A549 (cell line): ENCODE data around the gene HES1.

Source experiments
- CEBPB ChIP-seq, 2 experiments: fragments of >200 bp in 1 of 2; sonication (Bioruptor Twin) in 1 of 2; formaldehyde crosslinking in 1 of 2; IDR thresholded peaks; 2 replicates each; pipeline ENCODE4 v1.6.1; 2012 to 2016
- CHD2 ChIP-seq: fragments of 150-350 bp; IDR thresholded peaks from 2 replicates; pipeline ENCODE4 v1.6.1; 2014; ENCODE audit warnings: low read length; ENCODE audit not compliant: partially characterized antibody
- EP300 ChIP-seq, 2 experiments: fragments of >200 bp; sonication (Bioruptor Twin); formaldehyde crosslinking; IDR thresholded peaks; 2 replicates in 1 of 2; 3 replicates in 1 of 2; pipeline ENCODE4 v1.6.1; 2016 to 2017
- GATA3 ChIP-seq: IDR thresholded peaks from 2 replicates; pipeline ENCODE4 v1.6.1; 2012; ENCODE audit warnings: borderline replicate concordance
- POLR2A ChIP-seq: IDR thresholded peaks from 2 replicates; pipeline ENCODE4 v1.6.1; 2012; ENCODE audit warnings: mild to moderate bottlenecking, low read length
- RAD21 ChIP-seq, 2 experiments: fragments of >200 bp in 1 of 2; sonication (Bioruptor Twin) in 1 of 2; formaldehyde crosslinking in 1 of 2; IDR thresholded peaks in 1 of 2; conservative IDR thresholded peaks in 1 of 2; 2 replicates in 1 of 2; 3 replicates in 1 of 2; pipeline ENCODE4 v1.6.1; 2012 to 2018; ENCODE audit warnings: inconsistent platforms in 1 of 2
- SMC3 ChIP-seq: fragments of >200 bp; sonication (Bioruptor Twin); formaldehyde crosslinking; IDR thresholded peaks from 3 replicates; pipeline ENCODE4 v1.6.1; 2018; ENCODE audit warnings: inconsistent platforms
- SREBF2 ChIP-seq: fragments of 450-650 bp; IDR thresholded peaks from 2 replicates; pipeline ENCODE4 v1.6.1; 2014; ENCODE audit warnings: mild to moderate bottlenecking, moderate library complexity
- ZC3H11A ChIP-seq: fragments of 450-650 bp; IDR thresholded peaks from 2 replicates; pipeline ENCODE4 v1.6.1; 2014; ENCODE audit warnings: antibody characterized with exemption, mild to moderate bottlenecking
- TF ChIP-seq, protein P1 (sequence below): fragments of 150-350 bp; IDR thresholded peaks from 2 replicates; pipeline ENCODE4 v1.6.1; 2014; ENCODE audit warnings: low read depth, mild to moderate bottlenecking, low read length
- TF ChIP-seq, protein P2 (sequence below): fragments of >200 bp; sonication (Bioruptor Twin); formaldehyde crosslinking; IDR thresholded peaks from 3 replicates; pipeline ENCODE4 v1.5.1; 2016

DNA sequence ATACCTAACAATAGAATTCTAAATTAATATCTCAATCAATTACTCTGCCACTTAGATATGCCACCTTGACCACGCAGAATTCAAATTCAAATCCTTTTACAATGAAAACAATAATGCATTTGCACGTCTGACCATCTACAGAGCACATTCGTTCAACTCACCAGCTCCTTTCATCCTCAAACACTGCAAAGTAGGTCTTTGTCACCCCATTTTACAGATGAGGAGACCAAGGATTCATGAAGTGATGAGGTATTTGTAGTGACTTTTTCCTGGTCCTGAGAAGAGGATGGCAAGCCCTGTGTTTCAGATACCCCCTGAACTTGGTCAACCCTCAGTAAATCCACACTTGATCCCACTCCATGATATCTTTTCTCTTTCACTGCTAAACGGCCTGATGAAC lies 42.2 kb downstream of the HES1 start:
- no peak for TF ChIP-seq POLR2A
- no peak for TF ChIP-seq SMC3
- TF ChIP-seq ZC3H11A = no peak
- TF ChIP-seq, protein P1, sequence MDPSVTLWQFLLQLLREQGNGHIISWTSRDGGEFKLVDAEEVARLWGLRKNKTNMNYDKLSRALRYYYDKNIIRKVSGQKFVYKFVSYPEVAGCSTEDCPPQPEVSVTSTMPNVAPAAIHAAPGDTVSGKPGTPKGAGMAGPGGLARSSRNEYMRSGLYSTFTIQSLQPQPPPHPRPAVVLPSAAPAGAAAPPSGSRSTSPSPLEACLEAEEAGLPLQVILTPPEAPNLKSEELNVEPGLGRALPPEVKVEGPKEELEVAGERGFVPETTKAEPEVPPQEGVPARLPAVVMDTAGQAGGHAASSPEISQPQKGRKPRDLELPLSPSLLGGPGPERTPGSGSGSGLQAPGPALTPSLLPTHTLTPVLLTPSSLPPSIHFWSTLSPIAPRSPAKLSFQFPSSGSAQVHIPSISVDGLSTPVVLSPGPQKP = no peak
- TF ChIP-seq, protein P2, sequence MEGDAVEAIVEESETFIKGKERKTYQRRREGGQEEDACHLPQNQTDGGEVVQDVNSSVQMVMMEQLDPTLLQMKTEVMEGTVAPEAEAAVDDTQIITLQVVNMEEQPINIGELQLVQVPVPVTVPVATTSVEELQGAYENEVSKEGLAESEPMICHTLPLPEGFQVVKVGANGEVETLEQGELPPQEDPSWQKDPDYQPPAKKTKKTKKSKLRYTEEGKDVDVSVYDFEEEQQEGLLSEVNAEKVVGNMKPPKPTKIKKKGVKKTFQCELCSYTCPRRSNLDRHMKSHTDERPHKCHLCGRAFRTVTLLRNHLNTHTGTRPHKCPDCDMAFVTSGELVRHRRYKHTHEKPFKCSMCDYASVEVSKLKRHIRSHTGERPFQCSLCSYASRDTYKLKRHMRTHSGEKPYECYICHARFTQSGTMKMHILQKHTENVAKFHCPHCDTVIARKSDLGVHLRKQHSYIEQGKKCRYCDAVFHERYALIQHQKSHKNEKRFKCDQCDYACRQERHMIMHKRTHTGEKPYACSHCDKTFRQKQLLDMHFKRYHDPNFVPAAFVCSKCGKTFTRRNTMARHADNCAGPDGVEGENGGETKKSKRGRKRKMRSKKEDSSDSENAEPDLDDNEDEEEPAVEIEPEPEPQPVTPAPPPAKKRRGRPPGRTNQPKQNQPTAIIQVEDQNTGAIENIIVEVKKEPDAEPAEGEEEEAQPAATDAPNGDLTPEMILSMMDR = no peak
- TF ChIP-seq GATA3 = no peak
- no peak for TF ChIP-seq EP300 (IDR thresholded peaks at IDR 0.05)
- TF ChIP-seq RAD21 (conservative IDR thresholded peaks at IDR 0.05 in 1 of 2, IDR thresholded peaks at IDR 0.05 in 1 of 2) = no peak
- TF ChIP-seq CHD2 = no peak
- TF ChIP-seq SREBF2 = no peak
- TF ChIP-seq CEBPB (IDR thresholded peaks at IDR 0.05) = no peak
